Vagina (tissue), 2 donors: ENCODE results near the gene INPP4A.

ENCODE experiments used
- POLR2A ChIP-seq, 2 donors: fragments of 450-650 bp; IDR thresholded peaks; one replicate each; pipeline ENCODE4 v1.6.1; 2017; ENCODE audit warnings: antibody characterized with exemption in 2 of 2, mild to moderate bottlenecking in 2 of 2, moderate library complexity in 2 of 2
- TF ChIP-seq, protein P1 (sequence below), 3 experiments: fragments of 450-650 bp in 2 of 3; fragments of 200-600 bp in 1 of 3; sonication (generic) in 1 of 3; IDR thresholded peaks; one replicate each; pipeline ENCODE4 v1.5.1; 2017 to 2019; ENCODE audit warnings: antibody characterized with exemption in 3 of 3, mild to moderate bottlenecking in 2 of 3, moderate library complexity in 2 of 3

DNA sequence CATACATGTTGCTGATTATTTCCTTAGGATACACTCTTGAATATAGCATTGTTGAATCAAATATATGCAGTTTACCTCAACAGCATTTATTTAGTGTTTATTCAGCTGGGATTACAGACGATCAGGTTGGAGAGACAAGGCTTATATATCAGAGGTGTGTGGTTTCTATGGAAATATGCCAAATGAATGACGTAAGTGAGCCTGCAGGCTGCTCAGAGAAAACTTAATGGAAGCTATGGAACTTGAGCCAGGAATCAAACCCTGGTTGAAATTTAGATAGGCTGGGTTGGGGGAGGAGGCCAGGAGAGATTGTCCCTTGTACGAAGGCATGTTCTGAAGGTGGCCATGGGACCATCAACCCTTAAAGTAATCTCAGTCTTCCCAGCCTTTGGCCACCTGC, 79.5 kb downstream of the INPP4A start:
- TF ChIP-seq, protein P1, sequence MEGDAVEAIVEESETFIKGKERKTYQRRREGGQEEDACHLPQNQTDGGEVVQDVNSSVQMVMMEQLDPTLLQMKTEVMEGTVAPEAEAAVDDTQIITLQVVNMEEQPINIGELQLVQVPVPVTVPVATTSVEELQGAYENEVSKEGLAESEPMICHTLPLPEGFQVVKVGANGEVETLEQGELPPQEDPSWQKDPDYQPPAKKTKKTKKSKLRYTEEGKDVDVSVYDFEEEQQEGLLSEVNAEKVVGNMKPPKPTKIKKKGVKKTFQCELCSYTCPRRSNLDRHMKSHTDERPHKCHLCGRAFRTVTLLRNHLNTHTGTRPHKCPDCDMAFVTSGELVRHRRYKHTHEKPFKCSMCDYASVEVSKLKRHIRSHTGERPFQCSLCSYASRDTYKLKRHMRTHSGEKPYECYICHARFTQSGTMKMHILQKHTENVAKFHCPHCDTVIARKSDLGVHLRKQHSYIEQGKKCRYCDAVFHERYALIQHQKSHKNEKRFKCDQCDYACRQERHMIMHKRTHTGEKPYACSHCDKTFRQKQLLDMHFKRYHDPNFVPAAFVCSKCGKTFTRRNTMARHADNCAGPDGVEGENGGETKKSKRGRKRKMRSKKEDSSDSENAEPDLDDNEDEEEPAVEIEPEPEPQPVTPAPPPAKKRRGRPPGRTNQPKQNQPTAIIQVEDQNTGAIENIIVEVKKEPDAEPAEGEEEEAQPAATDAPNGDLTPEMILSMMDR (IDR thresholded peaks at IDR 0.05), result no peak
- no peak for TF ChIP-seq POLR2A (IDR thresholded peaks at IDR 0.05)
